H9 (cell line): ENCODE measurements around the gene FAM200B. TPM values are rescaled to one million over a fixed set of nuclear protein-coding genes. Genes with fewer than 3 reads are reported as not detected.

Source experiments
- DNase-seq: peaks from one replicate; pipeline ENCODE4 v3.0.0-alpha.2; 2017
- H2AFZ ChIP-seq: one replicate; pipeline ENCODE4 v1.6.1; 2013; ENCODE audit warnings: mild to moderate bottlenecking, low read length, control low read depth, moderate library complexity
- H2AK5ac ChIP-seq: 2 replicates; pipeline ENCODE4 v1.6.1; 2013; ENCODE audit warnings: low read length, control low read depth, mixed read lengths; ENCODE audit not compliant: insufficient read length
- H2BK120ac ChIP-seq: one replicate; pipeline ENCODE4 v1.6.1; 2013; ENCODE audit warnings: low read depth, mild to moderate bottlenecking, low read length, control low read depth, inconsistent platforms; ENCODE audit not compliant: poor library complexity, severe bottlenecking
- H2BK12ac ChIP-seq: 2 replicates; pipeline ENCODE4 v1.6.1; 2013; ENCODE audit warnings: low read length, control low read depth, mixed read lengths, low read depth; ENCODE audit not compliant: insufficient read length
- H2BK15ac ChIP-seq: 2 replicates; pipeline ENCODE4 v1.6.1; 2013; ENCODE audit warnings: low read depth, low read length, control low read depth
- H2BK20ac ChIP-seq: one replicate; pipeline ENCODE4 v1.6.1; 2013; ENCODE audit warnings: low read depth, mild to moderate bottlenecking, low read length, control low read depth, inconsistent platforms; ENCODE audit not compliant: poor library complexity, severe bottlenecking
- H2BK5ac ChIP-seq: 2 replicates; pipeline ENCODE4 v1.6.1; 2013; ENCODE audit warnings: low read length, control low read depth, mixed read lengths; ENCODE audit not compliant: insufficient read length
- H3K14ac ChIP-seq: 2 replicates; pipeline ENCODE4 v1.6.1; 2013; ENCODE audit warnings: low read length, control low read depth; ENCODE audit not compliant: insufficient read depth
- H3K18ac ChIP-seq: 2 replicates; pipeline ENCODE4 v1.6.1; 2013; ENCODE audit warnings: low read depth, mild to moderate bottlenecking, mixed read lengths, low read length, control low read depth; ENCODE audit not compliant: insufficient read length
- H3K23ac ChIP-seq: 2 replicates; pipeline ENCODE4 v1.6.1; 2013; ENCODE audit warnings: low read length, control low read depth, mixed read lengths, low read depth; ENCODE audit not compliant: insufficient read length
- H3K23me2 ChIP-seq: 2 replicates; pipeline ENCODE4 v1.6.1; 2013; ENCODE audit warnings: low read depth, mild to moderate bottlenecking, mixed read lengths, low read length, control low read depth; ENCODE audit not compliant: insufficient read length, poor library complexity, severe bottlenecking
- H3K27ac ChIP-seq: 2 replicates; pipeline ENCODE4 v1.5.1; 2013; ENCODE audit warnings: low read length, control low read depth, mixed read lengths, low read depth; ENCODE audit not compliant: insufficient read length
- H3K27me3 ChIP-seq: 2 replicates; pipeline ENCODE4 v1.6.1; 2013; ENCODE audit warnings: low read length, control low read depth, inconsistent platforms; ENCODE audit not compliant: insufficient read depth
- H3K4ac ChIP-seq: 2 replicates; pipeline ENCODE4 v1.6.1; 2013; ENCODE audit warnings: low read depth, mild to moderate bottlenecking, control low read depth, inconsistent platforms, low read length, moderate library complexity
- H3K4me1 ChIP-seq: 2 replicates; pipeline ENCODE4 v1.6.1; 2013; ENCODE audit warnings: low read length, control low read depth, inconsistent platforms; ENCODE audit not compliant: insufficient read depth
- H3K4me2 ChIP-seq: 2 replicates; pipeline ENCODE4 v1.6.1; 2013; ENCODE audit warnings: low read length, control low read depth, mixed read lengths; ENCODE audit not compliant: insufficient read length, insufficient read depth
- H3K56ac ChIP-seq: 2 replicates; pipeline ENCODE4 v1.6.1; 2013; ENCODE audit warnings: low read depth, mild to moderate bottlenecking, mixed read lengths, low read length, control low read depth; ENCODE audit not compliant: insufficient read length
- H3K79me1 ChIP-seq: 2 replicates; pipeline ENCODE4 v1.6.1; 2013; ENCODE audit warnings: low read depth, mild to moderate bottlenecking, moderate library complexity, low read length, control low read depth, inconsistent platforms; ENCODE audit not compliant: insufficient read depth, poor library complexity, severe bottlenecking
- H3K79me2 ChIP-seq: 2 replicates; pipeline ENCODE4 v1.6.1; 2013; ENCODE audit warnings: low read length, control low read depth, inconsistent platforms; ENCODE audit not compliant: insufficient read depth
- H3K9ac ChIP-seq: 2 replicates; pipeline ENCODE4 v1.6.1; 2013; ENCODE audit warnings: low read length, control low read depth, mixed read lengths; ENCODE audit not compliant: insufficient read length; ENCODE audit errors: extremely low read depth
- H3K9me3 ChIP-seq: one replicate; pipeline ENCODE4 v1.6.1; 2013; ENCODE audit warnings: low read depth, low read length, inconsistent platforms; ENCODE audit not compliant: control insufficient read depth
- H3T11ph ChIP-seq: one replicate; pipeline ENCODE4 v1.6.1; 2013; ENCODE audit warnings: mild to moderate bottlenecking, low read length, control low read depth, inconsistent platforms
- H4K20me1 ChIP-seq: one replicate; pipeline ENCODE4 v1.6.1; 2013; ENCODE audit not compliant: control insufficient read depth, insufficient read length, insufficient read depth
- H4K5ac ChIP-seq: 2 replicates; pipeline ENCODE4 v1.6.1; 2013; ENCODE audit warnings: low read depth, mild to moderate bottlenecking, mixed read lengths, low read length, control low read depth; ENCODE audit not compliant: insufficient read length
- H4K8ac ChIP-seq: replicated peaks from 2 replicates; pipeline ENCODE4 v1.6.1; 2013; ENCODE audit warnings: low read length, control low read depth, mixed read lengths, low read depth; ENCODE audit not compliant: insufficient read length
- H4K91ac ChIP-seq: 2 replicates; pipeline ENCODE4 v1.6.1; 2013; ENCODE audit warnings: low read depth, mild to moderate bottlenecking, moderate library complexity, mixed read lengths, low read length, control low read depth; ENCODE audit not compliant: insufficient read length
- H3K27ac Mint-ChIP-seq, 3 experiments: 2 replicates in 2 of 3; 3 replicates in 1 of 3; pipeline ENCODE4 v1.8.0; 2020 to 2021; ENCODE audit warnings: mixed read lengths in 3 of 3, mild to moderate bottlenecking in 1 of 3, moderate library complexity in 1 of 3
- H3K27me3 Mint-ChIP-seq: 2 replicates; pipeline ENCODE4 v1.8.0; 2021; ENCODE audit warnings: low read depth, mild to moderate bottlenecking, moderate library complexity, mixed read lengths
- H3K36me3 Mint-ChIP-seq, 3 experiments: 2 replicates in 2 of 3; 3 replicates in 1 of 3; pipeline ENCODE4 v1.8.0; 2020 to 2021; ENCODE audit warnings: low read depth in 3 of 3, mixed read lengths in 3 of 3; ENCODE audit not compliant: insufficient read depth in 1 of 3
- H3K4me1 Mint-ChIP-seq, 2 experiments: 2 replicates each; pipeline ENCODE4 v1.8.0; 2020; ENCODE audit warnings: mixed read lengths in 2 of 2
- H3K4me3 Mint-ChIP-seq, 2 experiments: 2 replicates in 1 of 2; 3 replicates in 1 of 2; pipeline ENCODE4 v1.8.0; 2020 to 2021; ENCODE audit warnings: mild to moderate bottlenecking in 2 of 2, mixed read lengths in 2 of 2, moderate library complexity in 1 of 2
- H3K9me3 Mint-ChIP-seq, 2 experiments: 2 replicates in 1 of 2; 3 replicates in 1 of 2; pipeline ENCODE4 v1.8.0; 2020; ENCODE audit warnings: mild to moderate bottlenecking in 2 of 2, mixed read lengths in 2 of 2, moderate library complexity in 1 of 2
- CTCF ChIP-seq: fragments of 200-600 bp; sonication (generic); conservative IDR thresholded peaks from 3 replicates; pipeline ENCODE4 v1.8.0; 2021; ENCODE audit warnings: antibody characterized with exemption, mild to moderate bottlenecking
- WGBS: extraction: QIAGEN DNeasy Blood & Tissue Kit; methylation state at CpG from one replicate; pipeline ENCODE4 v1.1.7; 2013; ENCODE audit warnings: missing lambda C conversion rate, low lambda C conversion rate, mixed read lengths; ENCODE audit not compliant: insufficient read length; ENCODE audit errors: extremely low coverage; 5-methylcytosine and 5-hydroxymethylcytosine counted together
- total RNA-seq: library from RNA; stranded (reverse); gene quantifications from 2 replicates; pipeline ENCODE4 v1.2.1, GENCODE V29; 2021

Gene FAM200B
- total RNA-seq, 1 experiment from 2014 or later: 19.6 TPM

- H4K8ac ChIP-seq: no peak overlapping the region
These were observed 43.2 kb upstream of the FAM200B start for GRCh38 chr4:15638418-15638817.

More at GRCh38 chr4:15638418-15638817, 43.2 kb upstream of the FAM200B start:
- no peak overlapping the region for H3K9ac ChIP-seq
- no peak overlapping the region for H3K27ac ChIP-seq
- no peak for DNase-seq
- H3K4me1 ChIP-seq: no peaks in the 10 kb centered on the region
- H3K27me3 ChIP-seq: no peaks in the 10 kb centered on the region
- no peak overlapping the region for H2BK5ac ChIP-seq
- H3K4me2 ChIP-seq: no peak overlapping the region
- no peak overlapping the region for H2BK20ac ChIP-seq
- no peak overlapping the region for H2AK5ac ChIP-seq
- Mint-ChIP-seq H3K4me1 (no peaks in the 10 kb centered on the region), H3K36me3 (peaks cover 14 to 46% (median 33%) of the 10 kb centered on the region in 3 experiments; a peak in 6 of 7 replicates), H3K4me3 (no peak overlapping the region), H3K27me3 (no peaks in the 10 kb centered on the region), H3K9me3 (no peaks in the 10 kb centered on the region), H3K27ac (no peak overlapping the region)
- no peaks in the 10 kb centered on the region for H3K9me3 ChIP-seq
- H3K23me2 ChIP-seq: no peaks in the 10 kb centered on the region
- H4K20me1 ChIP-seq: no peaks in the 10 kb centered on the region
- no peak overlapping the region for H3K18ac ChIP-seq
- no peak overlapping the region for H3K56ac ChIP-seq
- TF ChIP-seq CTCF: no peak
- no peak overlapping the region for H3T11ph ChIP-seq
- no peak overlapping the region for H2BK15ac ChIP-seq
- H3K4ac ChIP-seq: no peak overlapping the region
- no CpG with 5 or more reads among the region's 6 CpGs for WGBS
- no peak overlapping the region for H4K5ac ChIP-seq
- no peak overlapping the region for H2BK120ac ChIP-seq
- H2BK12ac ChIP-seq: no peak overlapping the region
- no peaks in the 10 kb centered on the region for H3K79me2 ChIP-seq
- H3K23ac ChIP-seq: no peak overlapping the region
- no peak overlapping the region for H2AFZ ChIP-seq
- no peaks in the 10 kb centered on the region for H3K79me1 ChIP-seq
- H3K14ac ChIP-seq: no peak overlapping the region
- no peak overlapping the region for H4K91ac ChIP-seq
